Liver (tissue), 3 donors: Measurements from ENCODE around the gene TNFRSF13B.

Experiments
- FOXA2 ChIP-seq: IDR thresholded peaks from 2 replicates; pipeline ENCODE4 v1.6.1; 2016; ENCODE audit warnings: antibody characterized with exemption
- GABPA ChIP-seq, 2 donors: IDR thresholded peaks in 1 of 2; conservative IDR thresholded peaks in 1 of 2; 2 replicates each; pipeline ENCODE4 v1.6.1; 2016; ENCODE audit warnings: antibody characterized with exemption in 2 of 2, mild to moderate bottlenecking in 1 of 2, moderate library complexity in 1 of 2
- HNF4A ChIP-seq, 2 donors: conservative IDR thresholded peaks; 2 replicates each; pipeline ENCODE4 v1.6.1; 2016; ENCODE audit warnings: antibody characterized with exemption in 2 of 2, mild to moderate bottlenecking in 2 of 2
- RAD21 ChIP-seq, 2 donors: IDR thresholded peaks; 2 replicates each; pipeline ENCODE4 v1.6.1; 2016; ENCODE audit warnings: antibody characterized with exemption in 2 of 2, mild to moderate bottlenecking in 2 of 2
- REST ChIP-seq: IDR thresholded peaks from 2 replicates; pipeline ENCODE4 v1.6.1; 2016; ENCODE audit warnings: antibody characterized with exemption, mild to moderate bottlenecking
- RXRA ChIP-seq, 2 donors: IDR thresholded peaks; 2 replicates each; pipeline ENCODE4 v1.6.1; 2017 to 2018; ENCODE audit warnings: antibody characterized with exemption in 2 of 2, mild to moderate bottlenecking in 1 of 2
- ZBTB33 ChIP-seq: IDR thresholded peaks from 2 replicates; pipeline ENCODE4 v1.6.1; 2016; ENCODE audit warnings: antibody characterized with exemption
- TF ChIP-seq, protein P1 (sequence below): fragments of 150-350 bp; IDR thresholded peaks from 2 replicates; pipeline ENCODE4 v1.5.1; 2017; ENCODE audit warnings: improper control_type of control experiment, low read depth, low read length; ENCODE audit not compliant: missing input control
- TF ChIP-seq, protein P2 (sequence below): IDR thresholded peaks from 2 replicates; pipeline ENCODE4 v1.6.1; 2016; ENCODE audit warnings: antibody characterized with exemption
- TF ChIP-seq, protein P3 (sequence below): IDR thresholded peaks from 2 replicates; pipeline ENCODE4 v1.6.1; 2016; ENCODE audit warnings: antibody characterized with exemption
- donor health status: healthy.
- donor health status: healthy.

- TF ChIP-seq, protein P1, sequence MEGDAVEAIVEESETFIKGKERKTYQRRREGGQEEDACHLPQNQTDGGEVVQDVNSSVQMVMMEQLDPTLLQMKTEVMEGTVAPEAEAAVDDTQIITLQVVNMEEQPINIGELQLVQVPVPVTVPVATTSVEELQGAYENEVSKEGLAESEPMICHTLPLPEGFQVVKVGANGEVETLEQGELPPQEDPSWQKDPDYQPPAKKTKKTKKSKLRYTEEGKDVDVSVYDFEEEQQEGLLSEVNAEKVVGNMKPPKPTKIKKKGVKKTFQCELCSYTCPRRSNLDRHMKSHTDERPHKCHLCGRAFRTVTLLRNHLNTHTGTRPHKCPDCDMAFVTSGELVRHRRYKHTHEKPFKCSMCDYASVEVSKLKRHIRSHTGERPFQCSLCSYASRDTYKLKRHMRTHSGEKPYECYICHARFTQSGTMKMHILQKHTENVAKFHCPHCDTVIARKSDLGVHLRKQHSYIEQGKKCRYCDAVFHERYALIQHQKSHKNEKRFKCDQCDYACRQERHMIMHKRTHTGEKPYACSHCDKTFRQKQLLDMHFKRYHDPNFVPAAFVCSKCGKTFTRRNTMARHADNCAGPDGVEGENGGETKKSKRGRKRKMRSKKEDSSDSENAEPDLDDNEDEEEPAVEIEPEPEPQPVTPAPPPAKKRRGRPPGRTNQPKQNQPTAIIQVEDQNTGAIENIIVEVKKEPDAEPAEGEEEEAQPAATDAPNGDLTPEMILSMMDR: no peak
- TF ChIP-seq RAD21 (IDR thresholded peaks at IDR 0.05) (no peak), REST (no peak), ZBTB33 (no peak), GABPA (IDR thresholded peaks at IDR 0.05 in 1 of 2, conservative IDR thresholded peaks at IDR 0.05 in 1 of 2) (no peak), RXRA (IDR thresholded peaks at IDR 0.05) (no peak), FOXA2 (no peak), HNF4A (conservative IDR thresholded peaks at IDR 0.05) (no peak)
- TF ChIP-seq, protein P2, sequence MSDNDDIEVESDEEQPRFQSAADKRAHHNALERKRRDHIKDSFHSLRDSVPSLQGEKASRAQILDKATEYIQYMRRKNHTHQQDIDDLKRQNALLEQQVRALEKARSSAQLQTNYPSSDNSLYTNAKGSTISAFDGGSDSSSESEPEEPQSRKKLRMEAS: no peak
- TF ChIP-seq, protein P3, sequence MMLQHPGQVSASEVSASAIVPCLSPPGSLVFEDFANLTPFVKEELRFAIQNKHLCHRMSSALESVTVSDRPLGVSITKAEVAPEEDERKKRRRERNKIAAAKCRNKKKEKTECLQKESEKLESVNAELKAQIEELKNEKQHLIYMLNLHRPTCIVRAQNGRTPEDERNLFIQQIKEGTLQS: no peak
Measured at GRCh38 chr17:16943032-16943352, 28.9 kb downstream of the TNFRSF13B start.
